T-helper 2 cell (primary cell): ENCODE results near the gene C17orf78.
"Not testable (repeated sequence)": the region's sequence is repeated elsewhere in the genome, so short reads cannot be mapped to it uniquely, and the experiment has no call there.

Source experiments
- DNase-seq, 5 experiments: peaks; one replicate each; pipeline versions ENCODE4 v3.0.0 to v3.0.0-alpha.2; 2012 to 2022
- total RNA-seq, 2 donors: gene quantifications; one replicate each; lab custom pipeline; 2026; lab: John Stamatoyannopoulos, UW

C17orf78 gene
- total RNA-seq: 0 reads per million in 2 donors

DNA sequence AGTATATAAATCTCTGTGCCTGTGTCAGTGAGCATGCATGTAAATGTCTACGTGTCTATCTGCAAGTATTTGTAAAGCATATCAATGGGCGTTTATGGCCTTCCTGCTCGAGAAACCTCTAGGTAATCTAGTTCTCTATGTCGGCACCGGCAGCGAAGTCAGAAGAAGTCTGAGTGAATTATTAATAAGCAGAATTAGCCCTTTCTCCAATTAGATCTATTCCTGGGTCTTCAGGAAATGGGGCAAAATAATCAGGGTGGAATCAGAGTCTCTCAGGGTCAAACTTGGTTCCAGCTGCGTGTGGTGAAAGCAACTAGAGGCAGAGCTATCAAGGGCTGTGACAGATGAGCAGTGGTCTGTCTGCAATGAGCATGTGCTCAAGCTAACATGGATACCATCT is at the start of gene C17orf78:
Gene C17orf78, plus strand, starts transcription at position 280 of the 400 bp plus-strand sequence. Its CDS starts 108 bp downstream, at position 388.
- no peak for DNase-seq

DNA sequence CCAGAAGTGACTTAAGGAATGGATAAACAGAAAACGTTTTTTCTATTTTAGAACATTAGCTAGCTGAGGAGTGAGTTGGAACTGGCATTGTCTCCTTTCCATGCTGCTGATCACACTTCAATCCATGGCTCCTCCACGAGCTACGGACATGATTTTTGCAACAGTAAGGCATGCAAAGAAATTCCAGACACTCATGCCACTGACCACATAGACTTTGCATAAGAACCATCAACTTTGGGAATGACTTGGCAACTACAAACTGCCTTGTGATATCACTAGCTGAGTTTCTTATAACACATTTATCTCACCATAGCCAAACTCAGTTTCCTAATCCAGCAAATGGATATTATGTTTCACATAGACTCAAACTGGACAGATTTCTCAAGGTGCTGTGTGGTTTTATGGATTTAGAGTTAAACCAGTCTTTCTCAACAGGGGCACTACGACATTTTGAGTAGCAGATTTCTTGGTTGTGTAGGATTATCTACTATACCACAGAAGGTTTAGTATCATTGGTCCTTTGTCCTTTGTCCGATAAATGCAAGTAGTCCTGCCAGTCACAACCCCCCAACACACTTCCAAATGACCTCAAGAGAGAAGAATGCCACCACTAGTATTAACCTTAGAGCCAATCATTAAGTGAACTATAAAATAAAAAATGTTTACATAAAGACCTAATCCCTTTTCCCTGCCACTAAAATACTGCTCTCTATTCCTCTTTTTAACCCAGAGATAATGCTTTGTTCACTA is 48.3 kb upstream of the C17orf78 start:
- DNase-seq: no peak

DNA sequence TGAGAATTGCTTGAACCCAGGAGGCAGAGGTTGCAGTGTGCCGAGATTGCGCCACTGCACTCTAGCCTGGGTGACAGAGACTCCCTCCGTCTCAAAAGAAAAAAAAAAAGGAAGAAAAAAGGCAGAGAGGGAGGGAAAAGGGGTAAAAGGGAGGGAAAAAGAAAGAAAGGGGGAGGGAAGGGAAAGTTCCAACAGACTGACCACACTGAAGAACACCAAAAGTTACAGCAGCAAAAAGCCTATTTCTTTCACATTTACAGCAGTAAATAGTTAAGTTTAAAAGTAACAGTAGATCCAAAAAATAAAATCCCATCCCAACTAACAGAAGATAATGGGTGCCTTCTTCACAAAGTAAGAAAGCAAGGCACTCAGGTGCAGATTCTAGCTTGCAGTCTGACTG is 36.9 kb upstream of the C17orf78 start:
- no peak for DNase-seq

DNA sequence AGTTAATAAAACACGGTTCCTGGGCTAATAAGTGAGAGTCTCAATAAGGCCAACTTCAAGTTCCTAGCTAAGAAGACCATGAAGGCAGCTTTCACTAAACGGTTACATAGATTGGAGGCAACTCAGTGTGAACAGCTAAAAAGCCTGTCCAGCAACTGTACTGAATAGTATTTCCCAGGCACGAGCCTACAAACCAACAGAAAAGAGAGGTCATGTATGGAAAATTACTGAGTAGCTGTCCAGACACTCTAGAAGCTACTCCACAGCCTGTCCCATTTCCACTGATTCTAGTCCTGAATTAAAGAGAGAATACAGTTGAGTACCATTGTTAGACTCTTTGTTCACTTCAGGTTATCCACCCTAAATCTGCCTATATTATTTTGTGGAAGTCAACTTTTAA is 36.5 kb upstream of the C17orf78 start:
- DNase-seq: no peak

- no peak for DNase-seq
Measured at GRCh38 chr17:37340804-37341203, 35.0 kb upstream of the C17orf78 start.

- DNase-seq: no peak
Measured at GRCh38 chr17:37342589-37342988, 33.2 kb upstream of the C17orf78 start.

DNA sequence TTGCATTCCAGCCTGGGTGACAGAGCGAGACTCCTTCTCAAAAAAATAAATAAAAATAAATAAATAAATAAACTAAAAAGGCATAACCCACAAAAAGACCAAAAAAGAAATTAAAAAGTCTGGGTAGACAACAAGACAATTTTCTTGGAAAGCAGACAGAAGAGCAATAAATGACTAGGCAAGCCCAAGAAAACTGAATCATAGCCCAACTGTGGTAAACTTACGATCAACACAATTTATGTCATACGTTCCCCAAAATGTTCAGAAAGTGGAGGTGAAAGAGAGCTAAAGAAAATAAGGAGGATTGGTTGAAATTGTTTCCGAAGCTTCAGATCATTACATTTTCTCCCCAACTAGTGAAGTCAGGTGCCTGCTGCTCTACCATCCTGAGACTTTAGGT is 31.3 kb upstream of the C17orf78 start:
- peak in 1 of 5 experiments; percentile 65 for DNase-seq

- not testable (repeated sequence) for DNase-seq
Measured at GRCh38 chr17:37346863-37347402, 28.9 kb upstream of the C17orf78 start.

DNA sequence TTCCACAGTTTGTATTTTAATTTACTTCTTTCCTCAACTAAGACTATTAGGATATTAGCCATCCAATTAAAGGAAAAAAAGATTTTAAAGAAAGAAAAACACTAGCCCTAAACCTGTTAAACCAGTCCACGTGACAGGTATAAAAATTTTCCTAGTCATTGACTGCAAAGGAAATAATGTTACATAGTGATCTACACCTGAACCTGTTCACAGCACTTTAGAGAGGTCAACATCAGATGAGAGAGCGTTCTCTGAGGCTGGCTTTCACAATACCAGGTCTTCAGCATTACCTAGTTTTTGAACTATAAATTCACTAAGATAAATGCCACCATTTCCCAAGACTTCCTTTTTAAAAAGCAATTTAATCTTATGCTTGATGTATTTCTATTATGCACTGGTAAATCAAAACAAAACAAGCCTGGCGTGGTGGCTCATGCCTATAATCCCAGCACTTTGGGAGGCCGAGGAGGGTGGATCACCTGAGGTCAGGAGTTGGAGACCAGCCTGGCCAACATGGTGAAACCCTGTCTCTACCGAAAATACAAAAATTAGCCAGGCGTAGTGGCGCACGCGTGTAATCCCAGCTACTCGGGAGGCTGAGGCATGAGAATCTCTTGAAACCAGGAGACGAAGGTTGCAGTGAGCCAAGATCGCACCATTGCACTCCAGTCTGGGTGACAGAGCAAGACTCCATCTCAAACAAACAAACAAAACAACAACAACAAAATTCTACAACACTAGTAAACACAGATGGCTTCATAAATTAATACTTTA is 18.8 kb upstream of the C17orf78 start:
- not testable (repeated sequence) for DNase-seq

DNA sequence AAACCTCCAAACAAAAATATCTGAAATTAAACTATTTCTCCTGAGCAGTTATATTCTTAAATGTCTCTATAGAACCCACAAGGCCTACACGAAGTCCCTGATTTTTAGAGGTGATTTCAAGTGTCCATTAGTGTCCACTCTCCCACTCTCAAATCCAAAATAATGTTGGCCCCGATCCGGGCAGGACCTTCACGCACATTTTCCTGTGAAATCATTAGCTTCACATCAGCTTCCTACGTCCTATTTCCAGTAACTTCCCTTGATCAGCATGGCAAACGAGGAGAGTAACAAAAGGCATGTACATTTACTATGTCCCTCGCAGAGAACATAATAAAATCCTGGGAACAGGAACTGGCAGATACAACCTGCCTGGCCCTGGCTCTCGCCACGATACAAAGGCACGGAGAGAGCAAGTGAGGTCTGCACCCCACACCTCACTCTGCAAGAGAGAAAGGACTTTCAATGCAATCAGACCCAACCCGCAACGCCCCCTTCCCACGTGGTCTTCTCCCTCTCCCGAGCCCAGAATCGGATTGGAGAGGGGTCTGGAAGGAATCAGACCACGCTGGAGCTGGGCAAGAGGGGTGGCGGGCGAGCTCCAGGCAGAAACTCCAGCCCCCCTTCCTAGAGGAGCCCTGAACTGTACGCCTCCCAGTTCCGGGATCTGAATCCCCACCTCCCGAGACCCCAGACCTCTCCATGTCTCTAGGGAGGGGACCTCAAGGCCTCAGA is 17.5 kb upstream of the C17orf78 start:
- DNase-seq: peak in 2 of 5 experiments; percentile 12 to 54

GRCh38 chr17:37358830-37359681 is 16.7 kb upstream of the C17orf78 start:
- peak; percentile 80 to 97 (median 86) for DNase-seq

GRCh38 chr17:37359682-37360188 is 16.1 kb upstream of the C17orf78 start:
- no peak for DNase-seq

- no peak for DNase-seq
Measured at GRCh38 chr17:37360632-37361031, 15.2 kb upstream of the C17orf78 start.

DNA sequence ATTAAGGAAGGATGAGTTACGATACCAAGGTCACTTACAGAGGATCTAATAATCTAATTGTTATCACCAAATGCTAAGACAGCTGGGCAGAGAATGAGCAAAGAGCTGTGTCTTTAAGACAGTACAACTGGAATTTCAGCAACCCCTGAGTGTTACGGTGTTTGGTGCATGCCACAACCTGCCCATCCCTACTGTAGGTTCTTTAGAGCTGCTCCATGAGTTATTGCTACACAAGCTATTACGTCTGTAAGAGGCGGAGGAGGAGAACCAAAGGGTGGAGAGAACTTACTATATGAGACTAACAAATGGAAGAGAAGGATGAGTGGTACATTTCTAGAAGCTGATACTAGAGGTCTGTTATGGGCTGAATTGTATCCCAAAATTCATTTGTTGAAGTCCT is 14.2 kb upstream of the C17orf78 start:
- DNase-seq: no peak

- no peak for DNase-seq
Measured at GRCh38 chr17:37365589-37365988, 10.2 kb upstream of the C17orf78 start.

GRCh38 chr17:37368577-37368976 is 7.2 kb upstream of the C17orf78 start:
- DNase-seq: no peak

- DNase-seq: peak in 4 of 5 experiments; percentile 23 to 82 (median 36)
Measured at GRCh38 chr17:37373530-37374159, 2.1 kb upstream of the C17orf78 start.

DNA sequence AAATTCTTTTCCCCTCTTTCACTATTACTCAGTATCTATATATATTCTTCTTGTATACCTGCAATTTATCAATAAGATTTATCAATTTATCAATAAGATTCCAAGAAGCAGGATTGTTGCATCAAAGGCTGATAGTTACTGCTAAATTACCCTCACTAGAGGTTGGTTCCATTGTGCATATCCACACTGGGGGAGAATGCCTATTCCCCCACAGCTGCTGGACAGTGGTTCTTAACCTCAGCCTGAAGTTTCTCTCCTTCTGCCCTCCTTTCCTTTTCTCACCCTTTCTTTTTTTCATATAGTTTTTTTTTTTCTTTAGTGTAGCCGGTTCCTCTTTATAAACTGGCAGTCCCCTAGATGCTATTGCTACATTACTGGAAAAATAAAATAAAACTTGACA is 6.3 kb downstream of the C17orf78 start:
- DNase-seq: no peak

- no peak for DNase-seq
Measured at GRCh38 chr17:37384560-37385149, 8.9 kb downstream of the C17orf78 start.

DNA sequence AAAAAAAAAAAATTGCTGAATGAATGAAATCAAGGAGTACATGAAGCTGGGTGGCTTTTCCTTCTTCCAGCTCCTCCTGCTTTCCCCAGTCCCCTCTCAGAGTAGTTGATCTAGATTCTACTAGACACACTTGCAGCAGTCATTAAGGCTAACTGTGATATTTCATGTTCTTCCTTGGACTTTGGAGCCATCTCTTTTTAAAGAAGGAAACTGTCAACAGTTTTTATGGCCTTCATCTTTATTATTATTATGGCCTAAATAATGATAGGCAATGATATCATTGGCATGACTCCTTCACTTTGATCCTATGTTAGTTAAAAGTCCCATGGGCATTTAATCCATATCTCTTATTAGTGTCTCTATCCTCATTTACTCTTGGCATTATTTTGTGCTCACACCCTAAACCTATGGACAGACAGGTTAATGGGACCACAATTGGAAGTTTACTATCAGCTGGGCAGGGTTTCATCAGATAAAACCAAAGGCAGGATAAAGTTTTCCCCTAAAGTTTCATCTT is 9.7 kb downstream of the C17orf78 start:
- no peak for DNase-seq

- no peak for DNase-seq
Measured at GRCh38 chr17:37386462-37386861, 10.7 kb downstream of the C17orf78 start.
